Parathyroid adenoma (tissue), 2 donors: Measurements from ENCODE around the gene IL20RB.

Source experiments
- H2AFZ ChIP-seq: fragments of 300-600 bp; sonication (generic); one replicate; pipeline ENCODE4 v1.7.0; 2017; ENCODE audit warnings: antibody characterized with exemption, mild to moderate bottlenecking
- H3K27ac ChIP-seq: fragments of 300-600 bp; sonication (generic); one replicate; pipeline ENCODE4 v1.7.0; 2017
- H3K27me3 ChIP-seq: fragments of 300-600 bp; sonication (generic); one replicate; pipeline ENCODE4 v1.7.0; 2017; ENCODE audit warnings: low read length; ENCODE audit not compliant: control insufficient read depth, insufficient read depth
- H3K36me3 ChIP-seq: fragments of 300-600 bp; sonication (generic); one replicate; pipeline ENCODE4 v1.7.0; 2017; ENCODE audit warnings: low read length; ENCODE audit not compliant: control insufficient read depth, insufficient read depth
- H3K4me1 ChIP-seq: fragments of 300-600 bp; sonication (generic); one replicate; pipeline ENCODE4 v1.7.0; 2017; ENCODE audit warnings: control low read depth
- H3K4me2 ChIP-seq: fragments of 300-600 bp; sonication (generic); one replicate; pipeline ENCODE4 v1.7.0; 2017; ENCODE audit warnings: low read length
- H3K4me3 ChIP-seq: fragments of 300-600 bp; sonication (generic); one replicate; pipeline ENCODE4 v1.7.0; 2017; ENCODE audit warnings: low read depth, low read length
- H3K79me2 ChIP-seq: fragments of 300-600 bp; sonication (generic); one replicate; pipeline ENCODE4 v1.7.0; 2017; ENCODE audit warnings: control low read depth
- H3K9ac ChIP-seq: fragments of 300-600 bp; sonication (generic); one replicate; pipeline ENCODE4 v1.7.0; 2017; ENCODE audit warnings: mild to moderate bottlenecking
- H3K9me3 ChIP-seq: fragments of 300-600 bp; sonication (generic); one replicate; pipeline ENCODE4 v1.7.0; 2017; ENCODE audit warnings: low read length; ENCODE audit not compliant: control insufficient read depth
- TF ChIP-seq, protein P1 (sequence below): fragments of 300-600 bp; sonication (generic); IDR thresholded peaks from one replicate; pipeline ENCODE4 v1.7.0; 2017; ENCODE audit warnings: antibody characterized with exemption, mild to moderate bottlenecking
- donor health status: primary hyperparathyroidism.

IL20RB gene

GRCh38 chr3:136932523-136932922 lies 25.3 kb upstream of the IL20RB start:
- Histone ChIP-seq H3K4me2 (no peak overlapping the region), H3K9ac (no peak overlapping the region), H2AFZ (no peak overlapping the region), H3K36me3 (no peaks in the 10 kb centered on the region), H3K27ac (no peak overlapping the region), H3K4me1 (no peaks in the 10 kb centered on the region), H3K27me3 (no peaks in the 10 kb centered on the region), H3K79me2 (peaks cover 27% of the 10 kb centered on the region), H3K4me3 (no peak overlapping the region), H3K9me3 (no peaks in the 10 kb centered on the region)
- TF ChIP-seq, protein P1, sequence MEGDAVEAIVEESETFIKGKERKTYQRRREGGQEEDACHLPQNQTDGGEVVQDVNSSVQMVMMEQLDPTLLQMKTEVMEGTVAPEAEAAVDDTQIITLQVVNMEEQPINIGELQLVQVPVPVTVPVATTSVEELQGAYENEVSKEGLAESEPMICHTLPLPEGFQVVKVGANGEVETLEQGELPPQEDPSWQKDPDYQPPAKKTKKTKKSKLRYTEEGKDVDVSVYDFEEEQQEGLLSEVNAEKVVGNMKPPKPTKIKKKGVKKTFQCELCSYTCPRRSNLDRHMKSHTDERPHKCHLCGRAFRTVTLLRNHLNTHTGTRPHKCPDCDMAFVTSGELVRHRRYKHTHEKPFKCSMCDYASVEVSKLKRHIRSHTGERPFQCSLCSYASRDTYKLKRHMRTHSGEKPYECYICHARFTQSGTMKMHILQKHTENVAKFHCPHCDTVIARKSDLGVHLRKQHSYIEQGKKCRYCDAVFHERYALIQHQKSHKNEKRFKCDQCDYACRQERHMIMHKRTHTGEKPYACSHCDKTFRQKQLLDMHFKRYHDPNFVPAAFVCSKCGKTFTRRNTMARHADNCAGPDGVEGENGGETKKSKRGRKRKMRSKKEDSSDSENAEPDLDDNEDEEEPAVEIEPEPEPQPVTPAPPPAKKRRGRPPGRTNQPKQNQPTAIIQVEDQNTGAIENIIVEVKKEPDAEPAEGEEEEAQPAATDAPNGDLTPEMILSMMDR = no peak

DNA sequence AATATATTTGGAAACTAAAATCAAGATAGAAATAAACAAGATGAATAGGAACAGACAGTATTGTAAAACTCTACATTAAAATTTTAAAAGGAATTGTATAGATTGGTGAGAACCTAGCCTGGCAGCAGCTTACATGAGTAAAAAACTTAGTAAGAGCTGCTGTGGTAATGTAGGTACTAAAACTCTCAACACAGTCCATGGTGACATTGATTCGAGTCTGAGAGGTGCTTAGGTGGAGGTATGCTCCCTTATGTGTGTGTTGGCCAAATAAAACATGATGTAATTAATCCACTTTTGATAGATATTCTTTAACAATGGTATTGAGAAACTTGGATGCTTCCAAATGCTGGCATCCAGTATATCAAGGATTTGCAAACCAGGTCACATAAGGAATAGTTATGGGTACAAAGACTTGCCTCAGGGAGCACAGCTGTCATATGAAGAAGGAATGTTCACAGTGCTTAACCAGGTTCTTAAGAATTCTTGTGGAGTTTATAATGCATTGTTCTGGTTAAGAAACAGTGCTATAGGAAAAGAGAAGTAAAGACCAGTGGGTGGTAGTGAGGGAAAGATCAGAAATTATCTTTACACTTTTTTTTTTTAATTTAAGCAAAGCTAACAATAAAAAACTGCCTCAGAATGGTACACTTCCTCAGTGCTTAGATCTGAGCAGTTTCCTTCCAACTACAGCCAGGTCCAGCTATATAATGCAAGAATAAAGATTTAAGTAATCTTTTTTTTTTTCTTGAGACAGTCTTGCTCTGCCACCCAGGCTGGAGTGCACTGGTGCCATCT lies 24.6 kb upstream of the IL20RB start:
- Histone ChIP-seq H3K27ac (no peak overlapping the region), H3K36me3 (no peaks in the 10 kb centered on the region), H3K4me2 (no peak overlapping the region), H3K4me3 (no peak overlapping the region), H3K9me3 (no peaks in the 10 kb centered on the region), H3K4me1 (no peaks in the 10 kb centered on the region), H3K27me3 (no peaks in the 10 kb centered on the region), H3K9ac (no peak overlapping the region), H3K79me2 (peaks cover 27% of the 10 kb centered on the region), H2AFZ (no peak overlapping the region)
- TF ChIP-seq, protein P1 = no peak

DNA sequence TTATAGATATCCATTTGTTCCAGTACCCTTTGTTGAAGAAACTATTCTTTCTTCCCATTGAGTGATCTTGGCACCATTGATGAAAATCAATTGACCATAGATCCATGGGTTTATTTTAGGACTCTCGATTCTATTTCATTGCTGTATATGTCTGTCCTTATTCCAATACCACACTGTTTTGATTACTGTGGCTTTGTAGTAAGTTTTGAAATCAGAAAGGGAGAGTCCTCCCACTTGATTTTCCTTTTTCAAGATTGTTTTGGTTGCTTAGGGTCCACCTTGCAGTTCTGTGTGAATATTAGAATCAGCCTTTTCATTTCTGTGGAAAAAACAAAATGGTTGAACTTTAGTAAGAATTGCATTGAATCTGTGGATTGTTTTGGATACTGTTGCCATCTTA lies 20.6 kb upstream of the IL20RB start:
- H3K4me2 ChIP-seq = no peak overlapping the region
- no peaks in the 10 kb centered on the region for H3K27me3 ChIP-seq
- H3K36me3 ChIP-seq = no peaks in the 10 kb centered on the region
- peaks cover 32% of the 10 kb centered on the region for H3K79me2 ChIP-seq
- no peak overlapping the region for H3K9ac ChIP-seq
- no peak overlapping the region for H3K4me3 ChIP-seq
- H2AFZ ChIP-seq = no peak overlapping the region
- H3K4me1 ChIP-seq = peaks cover 2% of the 10 kb centered on the region
- TF ChIP-seq, protein P1 = no peak
- H3K27ac ChIP-seq = no peak overlapping the region
- no peaks in the 10 kb centered on the region for H3K9me3 ChIP-seq

- Histone ChIP-seq H3K4me2 (no peak overlapping the region), H3K9me3 (no peaks in the 10 kb centered on the region), H3K4me3 (no peak overlapping the region), H3K27ac (no peak overlapping the region), H3K36me3 (no peaks in the 10 kb centered on the region), H3K79me2 (peaks cover 32% of the 10 kb centered on the region), H3K9ac (no peak overlapping the region), H3K4me1 (peaks cover 2% of the 10 kb centered on the region), H3K27me3 (no peaks in the 10 kb centered on the region), H2AFZ (no peak overlapping the region)
- TF ChIP-seq, protein P1 = no peak
Observed at GRCh38 chr3:136937851-136938250, 19.9 kb upstream of the IL20RB start.

- Histone ChIP-seq H3K4me3 (no peak overlapping the region), H3K9ac (no peak overlapping the region), H3K36me3 (no peaks in the 10 kb centered on the region), H3K4me2 (no peak overlapping the region), H3K79me2 (peaks cover 32% of the 10 kb centered on the region), H3K4me1 (peaks cover 2% of the 10 kb centered on the region), H3K27me3 (no peaks in the 10 kb centered on the region), H2AFZ (no peak overlapping the region), H3K9me3 (no peaks in the 10 kb centered on the region), H3K27ac (no peak overlapping the region)
- TF ChIP-seq, protein P1 = no peak
Observed at GRCh38 chr3:136938334-136938733, 19.4 kb upstream of the IL20RB start.
